Spleen (tissue), 11 donors: ENCODE results near the gene TOX3. TPM values are rescaled to one million over a fixed set of nuclear protein-coding genes. Genes with fewer than 3 reads are reported as not detected.

Experiments
- DNase-seq: peaks from one replicate; pipeline ENCODE4 v3.0.0-alpha.2; 2020
- H3K27ac ChIP-seq, 8 donors: fragments of 200-600 bp; sonication (generic) in 7 of 8; 1 replicate in 4 of 8; 2 replicates in 4 of 8; pipeline versions ENCODE4 v1.5.0 to v1.8.0; 2016 to 2021; ENCODE audit warnings: inconsistent platforms in 4 of 8, mild to moderate bottlenecking in 4 of 8, moderate library complexity in 1 of 8
- H3K27me3 ChIP-seq, 7 donors: fragments of 200-600 bp; sonication (generic) in 6 of 7; replicated peaks in 1 of 7; 1 replicate in 4 of 7; 2 replicates in 3 of 7; pipeline versions ENCODE4 v1.5.0 to v1.8.0; 2016 to 2021; ENCODE audit warnings: inconsistent platforms in 3 of 7, mild to moderate bottlenecking in 1 of 7
- H3K36me3 ChIP-seq, 6 donors: fragments of 200-600 bp; sonication (generic) in 5 of 6; 1 replicate in 4 of 6; 2 replicates in 2 of 6; pipeline versions ENCODE4 v1.5.0 to v1.8.0; 2016 to 2021; ENCODE audit warnings: inconsistent platforms in 2 of 6
- H3K4me1 ChIP-seq, 6 donors: fragments of 200-600 bp; sonication (generic) in 5 of 6; 1 replicate in 3 of 6; 2 replicates in 3 of 6; pipeline versions ENCODE4 v1.5.0 to v1.8.0; 2016 to 2021; ENCODE audit warnings: inconsistent platforms in 3 of 6
- H3K4me3 ChIP-seq, 8 donors: fragments of 200-600 bp; sonication (generic) in 7 of 8; 1 replicate in 4 of 8; 2 replicates in 4 of 8; pipeline versions ENCODE4 v1.5.0 to v1.8.0; 2016 to 2021; ENCODE audit warnings: inconsistent platforms in 4 of 8, mild to moderate bottlenecking in 4 of 8, moderate library complexity in 2 of 8
- H3K9me3 ChIP-seq, 8 donors: fragments of 200-600 bp; sonication (generic) in 7 of 8; 1 replicate in 4 of 8; 2 replicates in 4 of 8; pipeline versions ENCODE4 v1.5.0 to v1.8.0; 2016 to 2021; ENCODE audit warnings: inconsistent platforms in 4 of 8
- CTCF ChIP-seq, 11 experiments: fragments of 200-600 bp in 7 of 11; fragments of 450-650 bp in 4 of 11; sonication (generic) in 4 of 11; IDR thresholded peaks in 8 of 11; conservative IDR thresholded peaks in 3 of 11; 1 replicate in 7 of 11; 2 replicates in 4 of 11; pipeline versions ENCODE4 v1.4.0 to v1.8.0; 2016 to 2021; ENCODE audit warnings: antibody characterized with exemption in 11 of 11, inconsistent platforms in 4 of 11, mild to moderate bottlenecking in 1 of 11
- POLR2A ChIP-seq, 3 donors: fragments of 450-650 bp; IDR thresholded peaks; one replicate each; pipeline ENCODE4 v1.5.1; 2017; ENCODE audit warnings: antibody characterized with exemption in 3 of 3, mild to moderate bottlenecking in 1 of 3
- POLR2AphosphoS5 ChIP-seq, 3 donors: sonication (generic); formaldehyde crosslinking; IDR thresholded peaks; one replicate each; pipeline ENCODE4 v1.5.1; 2017; ENCODE audit warnings: antibody characterized with exemption in 3 of 3
- WGBS, 5 donors: extraction: QIAGEN DNeasy Blood & Tissue Kit in 3 of 5; methylation state at CpG; one replicate each; pipeline versions ENCODE4 v1.1.5 to v1.1.7; 2013 to 2018; 5-methylcytosine and 5-hydroxymethylcytosine counted together
- intact Hi-C: fragments of 100-400 bp; cut with DNase I; formaldehyde crosslinking; loops from one replicate; pipeline ENCODE4 v1.15.0; 2023; ENCODE audit warnings: low total_unique reads
- polyA plus RNA-seq, 3 donors: library from polyadenylated mRNA; stranded (reverse); fragments of 200-250 nt; gene quantifications; one replicate each; pipeline ENCODE4 v1.2.1, GENCODE V29; 2013
- total RNA-seq, 7 donors: library from RNA; depleted of rRNA in 3 of 7; stranded (reverse); fragments of >200 nt in 3 of 7; fragmentation: NEBNext Ultra II Directional in 4 of 7; extraction: Animal tissue kit (Norgen Biotek cat#: 25700) in 4 of 7; gene quantifications; one replicate each; pipeline versions ENCODE4 v1.1.0 to v1.2.1, GENCODE V29; 2016 to 2021
- donor health status: healthy with polysubstance abuse.
- donor health status: DM: no; HTN: no; CAD: no; lungs with moderate emphysema.
- donor health status: DM: no; HTN: no; CAD: no.
- donor health status: Bipolar disorder and iron deficiency.
- donor health status: healthy.
- donor health status: DM: no; HTN: no; CAD: no.
- donor health status: DM: yes; HTN: yes; CAD: no.

Gene TOX3
- total and polyA plus RNA-seq, 10 donors, result 0.03 to 0.11 TPM; not detected in 8

GRCh38 chr16:52501746-52502145 lies 45.2 kb downstream of the TOX3 start:
- no peak overlapping the region for H3K27ac ChIP-seq
- H3K4me3 ChIP-seq, result no peak overlapping the region
- 65 to 71% (median 67%) methylated on average over 4 of the region's 4 CpGs for WGBS, 5 donors
- no peak for TF ChIP-seq CTCF (IDR thresholded peaks at IDR 0.05 in 8 of 11, conservative IDR thresholded peaks at IDR 0.05 in 3 of 11)
- TF ChIP-seq POLR2A (IDR thresholded peaks at IDR 0.05), result no peak
- no peak for TF ChIP-seq POLR2AphosphoS5 (IDR thresholded peaks at IDR 0.05)
- intact Hi-C loops, result no loop called here
- H3K36me3 ChIP-seq, result no peaks in the 10 kb centered on the region
- DNase-seq, result no peak
- no peaks in the 10 kb centered on the region for H3K4me1 ChIP-seq
- no peaks in the 10 kb centered on the region for H3K27me3 ChIP-seq
- no peaks in the 10 kb centered on the region for H3K9me3 ChIP-seq

GRCh38 chr16:52500963-52501362 lies 46.0 kb downstream of the TOX3 start:
- intact Hi-C loops, result no loop called here
- no peak for TF ChIP-seq CTCF (IDR thresholded peaks at IDR 0.05 in 8 of 11, conservative IDR thresholded peaks at IDR 0.05 in 3 of 11)
- no peak for TF ChIP-seq POLR2A (IDR thresholded peaks at IDR 0.05)
- TF ChIP-seq POLR2AphosphoS5 (IDR thresholded peaks at IDR 0.05), result no peak
- Histone ChIP-seq H3K36me3 (no peaks in the 10 kb centered on the region), H3K27me3 (no peaks in the 10 kb centered on the region), H3K4me1 (no peaks in the 10 kb centered on the region), H3K9me3 (no peaks in the 10 kb centered on the region), H3K27ac (no peak overlapping the region), H3K4me3 (no peak overlapping the region)
- DNase-seq, result no peak

- TF ChIP-seq CTCF (IDR thresholded peaks at IDR 0.05 in 8 of 11, conservative IDR thresholded peaks at IDR 0.05 in 3 of 11) (no peak), POLR2AphosphoS5 (IDR thresholded peaks at IDR 0.05) (no peak), POLR2A (IDR thresholded peaks at IDR 0.05) (no peak)
- no peaks in the 10 kb centered on the region for H3K36me3 ChIP-seq
- no peak overlapping the region for H3K4me3 ChIP-seq
- 41 to 56% (median 44%) methylated on average over 5 of the region's 5 CpGs for WGBS, 5 donors
- H3K4me1 ChIP-seq, result no peaks in the 10 kb centered on the region
- no peak overlapping the region for H3K27ac ChIP-seq
- intact Hi-C loops, result no loop called here
- no peaks in the 10 kb centered on the region for H3K9me3 ChIP-seq
- DNase-seq, result no peak
- no peaks in the 10 kb centered on the region for H3K27me3 ChIP-seq
Observed at GRCh38 chr16:52499060-52499440, 47.9 kb downstream of the TOX3 start.

GRCh38 chr16:52498328-52499059 lies 48.4 kb downstream of the TOX3 start:
- H3K27ac ChIP-seq, result no peak overlapping the region
- no peaks in the 10 kb centered on the region for H3K27me3 ChIP-seq
- DNase-seq, result no peak
- H3K4me1 ChIP-seq, result no peaks in the 10 kb centered on the region
- intact Hi-C loops, result no loop called here
- TF ChIP-seq POLR2AphosphoS5 (IDR thresholded peaks at IDR 0.05) (no peak), CTCF (IDR thresholded peaks at IDR 0.05 in 8 of 11, conservative IDR thresholded peaks at IDR 0.05 in 3 of 11) (no peak), POLR2A (IDR thresholded peaks at IDR 0.05) (no peak)
- 20 to 36% (median 23%) methylated on average over 16 of the region's 16 CpGs for WGBS, 5 donors
- no peaks in the 10 kb centered on the region for H3K36me3 ChIP-seq
- H3K4me3 ChIP-seq, result no peak overlapping the region
- H3K9me3 ChIP-seq, result no peaks in the 10 kb centered on the region
